Stimulated activated CD4-positive, alpha-beta T cell treated with anti-CD3 and anti-CD28 coated beads, Interleukin-4, amount 100 ng/mL, for 4 hours (primary cell): ENCODE measurements around the gene KRTAP20-2.

Experiments used
- DNase-seq, 2 experiments: peaks; one replicate each; pipeline ENCODE4 v3.0.0-alpha.2; 2020

KRTAP20-2 gene

GRCh38 chr21:30634906-30635305 is at the start of gene KRTAP20-2:
Gene KRTAP20-2 (plus strand): TSS chr21:30635206. CDS start chr21:30635264, 58 bp downstream.
- no peak for DNase-seq

- no peak for DNase-seq
These were observed 44.7 kb upstream of the KRTAP20-2 start, which contains the start of gene KRTAP22-2 for GRCh38 chr21:30590297-30590696. Gene KRTAP22-2 (minus strand): TSS chr21:30590397.

DNA sequence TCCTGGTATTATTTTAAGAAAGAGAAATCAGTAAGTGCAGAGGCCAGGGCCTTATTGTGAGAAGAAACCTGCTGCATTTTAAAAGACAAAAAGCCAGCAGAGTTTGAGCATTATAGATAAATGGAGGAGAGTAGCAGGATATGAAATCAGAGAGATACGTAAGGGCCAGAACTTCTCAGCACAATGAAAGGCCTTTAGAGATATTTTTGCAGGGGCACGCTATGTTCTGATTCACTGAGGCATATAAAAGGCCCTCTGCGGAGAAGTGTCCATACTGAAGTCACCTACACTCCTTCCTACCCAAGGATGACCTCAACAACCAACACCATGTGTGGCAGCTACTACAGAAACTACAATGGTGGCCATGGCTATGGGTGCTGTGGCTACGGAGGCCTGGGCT is 42.9 kb upstream of the KRTAP20-2 start, which contains the start of gene KRTAP6-3:
Gene KRTAP6-3 (plus strand): TSS at position 301 of the 400 bp plus-strand sequence. CDS start 6 bp downstream, at position 307.
- DNase-seq: no peak

DNA sequence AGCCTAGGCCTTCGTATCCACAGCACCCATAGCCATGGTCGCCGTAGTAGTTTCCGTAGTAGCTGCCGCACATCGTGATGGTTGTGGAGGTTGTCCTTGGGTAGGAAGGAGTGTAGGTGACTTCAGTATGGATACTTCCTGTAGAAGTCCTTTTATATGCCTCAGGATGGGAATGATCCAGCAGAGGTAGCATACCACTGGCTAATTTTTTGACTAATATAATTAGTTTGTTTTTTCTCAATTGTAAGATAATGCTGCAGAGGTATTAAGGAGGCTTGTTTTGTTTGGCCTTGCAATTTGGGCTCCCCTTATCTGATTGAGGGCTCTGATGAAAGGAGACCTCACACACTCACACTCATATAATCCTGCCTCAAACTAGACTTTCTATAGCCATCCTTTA is 36.2 kb upstream of the KRTAP20-2 start, which contains the start of gene KRTAP6-2:
Gene KRTAP6-2 (minus strand): TSS at position 101 of the 400 bp plus-strand sequence. CDS start 28 bp downstream, at position 73.
- DNase-seq: no peak

GRCh38 chr21:30600787-30601186 is 34.2 kb upstream of the KRTAP20-2 start, which contains the start of gene KRTAP22-1:
Gene KRTAP22-1 (plus strand): TSS chr21:30601087.
- no peak for DNase-seq

DNA sequence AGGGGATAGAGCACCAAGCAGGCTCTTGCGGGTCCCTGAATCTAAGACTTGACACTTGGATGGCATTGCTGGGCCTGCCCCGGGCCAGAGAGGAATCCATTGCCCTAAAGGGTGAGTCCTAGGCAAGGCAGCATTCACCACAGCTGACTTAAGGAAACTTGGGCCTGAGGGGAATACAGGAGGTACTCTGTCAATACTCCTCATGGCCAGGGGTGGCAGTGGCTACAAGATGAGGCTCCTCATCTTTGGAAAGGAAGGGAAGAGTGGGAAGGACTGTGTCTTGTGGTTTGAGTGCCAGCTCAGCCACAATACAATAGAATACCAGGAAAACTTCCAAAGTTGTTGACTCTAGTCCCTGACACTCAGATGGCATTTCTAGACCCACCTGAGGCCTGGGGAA is 29.0 kb upstream of the KRTAP20-2 start:
- no peak for DNase-seq

- no peak for DNase-seq
These were observed 22.9 kb upstream of the KRTAP20-2 start for GRCh38 chr21:30612132-30612531.

DNA sequence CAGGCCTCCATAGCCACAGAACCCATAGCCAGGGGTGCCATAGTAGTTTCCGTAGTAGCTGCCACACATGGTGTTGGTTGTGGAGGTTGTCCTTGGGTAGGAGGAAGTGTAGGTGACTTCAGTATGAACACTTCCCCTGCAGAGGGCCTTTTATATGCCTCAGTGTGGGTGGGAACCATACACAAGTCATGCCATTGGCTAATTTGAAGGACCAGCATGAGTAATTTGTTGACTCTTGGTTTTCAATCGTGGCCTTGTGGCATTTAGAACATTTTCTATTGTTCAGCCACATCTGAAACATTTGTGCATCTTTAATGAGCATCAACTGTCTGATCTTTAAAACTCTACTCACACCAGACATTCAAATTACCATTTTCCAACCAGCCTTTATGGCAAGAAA is 21.2 kb upstream of the KRTAP20-2 start, which contains the start of gene KRTAP6-1:
Gene KRTAP6-1 (minus strand): TSS at position 95 of the 400 bp plus-strand sequence. CDS start 26 bp downstream, at position 69.
- no peak for DNase-seq

DNA sequence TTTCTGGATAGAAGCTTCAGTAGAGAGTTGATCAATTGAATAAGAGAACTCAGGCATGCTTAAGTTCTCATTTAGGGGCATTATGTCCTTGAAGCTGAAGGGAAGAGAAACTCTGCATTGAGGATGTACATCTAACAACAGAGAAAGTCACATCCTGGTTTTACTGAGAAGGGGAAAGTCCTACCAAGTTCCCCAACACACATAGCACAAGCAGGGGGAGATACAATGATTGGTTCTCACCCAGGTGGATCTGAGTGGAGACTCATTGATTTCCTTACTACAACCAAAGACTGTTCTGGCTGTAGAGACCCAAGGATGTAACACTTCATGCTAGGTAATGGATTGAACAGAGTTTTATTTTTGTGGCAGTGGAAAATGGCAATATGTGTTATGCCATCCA is 19.8 kb upstream of the KRTAP20-2 start:
- no peak for DNase-seq

DNA sequence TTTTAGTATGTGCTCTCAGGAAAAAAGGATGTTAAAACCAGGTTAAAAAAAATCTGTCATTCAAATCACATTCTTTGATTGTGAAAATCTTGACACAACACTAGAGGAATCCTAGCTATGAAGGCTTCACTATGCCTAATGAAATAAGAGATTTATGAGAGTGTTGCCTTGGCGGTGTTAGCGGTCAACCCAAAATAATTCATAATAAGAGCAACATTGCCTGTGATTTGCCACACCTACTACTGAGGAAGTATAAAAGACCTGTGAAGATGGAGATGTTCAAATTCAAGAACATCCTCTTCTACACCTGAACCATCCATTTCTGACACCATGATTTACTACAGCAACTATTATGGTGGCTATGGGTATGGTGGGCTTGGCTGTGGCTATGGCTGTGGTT is 18.9 kb upstream of the KRTAP20-2 start, which contains the start of gene KRTAP20-1:
Gene KRTAP20-1 (plus strand): TSS at position 301 of the 400 bp plus-strand sequence. CDS start 30 bp downstream, at position 331.
- no peak for DNase-seq

GRCh38 chr21:30620080-30620479 is 14.9 kb upstream of the KRTAP20-2 start:
- no peak for DNase-seq

DNA sequence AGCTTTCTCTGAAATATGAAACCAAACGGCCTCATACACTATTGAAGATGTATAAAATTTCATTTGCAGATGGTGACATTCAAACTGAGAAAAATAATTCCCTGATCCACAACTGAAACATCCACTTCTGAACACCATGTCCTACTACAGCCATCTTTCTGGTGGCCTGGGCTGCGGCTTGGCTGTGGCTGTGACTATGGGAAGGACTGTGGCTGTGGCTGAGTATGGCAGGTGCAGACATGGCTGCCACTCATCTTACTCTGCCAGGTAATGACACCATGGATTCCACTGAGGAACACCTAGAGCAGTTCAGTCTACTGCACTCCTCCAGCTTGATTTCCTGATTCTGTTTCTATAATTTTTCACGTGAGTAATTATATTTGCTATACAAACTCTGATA is 14.5 kb upstream of the KRTAP20-2 start, which contains the start of gene KRTAP20-4:
Gene KRTAP20-4 (plus strand): TSS at position 106 of the 400 bp plus-strand sequence.
- no peak for DNase-seq

GRCh38 chr21:30623362-30623761 is 11.6 kb upstream of the KRTAP20-2 start:
- no peak for DNase-seq

- DNase-seq: no peak
These were observed 9.4 kb upstream of the KRTAP20-2 start for GRCh38 chr21:30625449-30626165.

DNA sequence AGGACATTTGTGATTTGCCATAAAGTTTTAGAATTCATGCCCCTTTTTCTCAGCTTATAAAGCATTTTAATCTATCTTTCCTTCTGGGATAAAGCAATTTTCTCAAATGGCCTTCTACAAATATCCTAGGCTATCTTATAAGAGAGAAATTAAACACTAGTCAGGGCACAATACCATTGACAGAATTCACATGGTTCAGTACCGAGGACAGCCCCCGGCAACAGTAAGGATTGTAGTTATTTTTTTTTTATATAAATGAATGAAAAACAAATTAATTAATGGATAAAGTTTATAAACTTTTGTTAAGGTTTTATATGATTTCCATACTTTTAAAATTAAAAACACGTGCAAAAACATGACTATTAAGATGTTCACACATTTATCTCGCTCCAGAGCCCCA is 6.9 kb upstream of the KRTAP20-2 start:
- DNase-seq: no peak

GRCh38 chr21:30629200-30629599 is 5.8 kb upstream of the KRTAP20-2 start:
- no peak for DNase-seq

- no peak for DNase-seq
These were observed 3.7 kb downstream of the KRTAP20-2 start for GRCh38 chr21:30638686-30639085.

DNA sequence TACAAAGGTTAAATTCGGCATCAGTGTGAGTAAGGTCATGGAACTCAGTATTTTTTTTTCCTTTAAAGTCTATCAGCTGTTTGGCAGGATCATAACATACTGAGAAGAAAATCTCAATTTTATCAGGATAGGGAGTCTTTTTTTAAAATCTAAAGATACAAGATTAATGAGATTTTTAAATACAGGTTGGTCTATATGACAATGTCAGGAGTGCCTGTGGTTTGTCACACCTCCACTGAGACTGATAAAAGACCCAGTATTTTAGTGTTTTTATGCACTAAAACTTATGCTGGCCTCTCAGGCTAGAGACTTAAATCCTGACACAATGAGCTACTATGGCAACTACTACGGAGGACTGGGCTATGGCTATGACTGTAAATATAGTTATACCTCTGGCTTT is 7.6 kb downstream of the KRTAP20-2 start, which contains the start of gene KRTAP20-3:
Gene KRTAP20-3 (plus strand): TSS at position 301 of the 400 bp plus-strand sequence.
- no peak for DNase-seq

- no peak for DNase-seq
These were observed 12.0 kb downstream of the KRTAP20-2 start for GRCh38 chr21:30646904-30647414.

DNA sequence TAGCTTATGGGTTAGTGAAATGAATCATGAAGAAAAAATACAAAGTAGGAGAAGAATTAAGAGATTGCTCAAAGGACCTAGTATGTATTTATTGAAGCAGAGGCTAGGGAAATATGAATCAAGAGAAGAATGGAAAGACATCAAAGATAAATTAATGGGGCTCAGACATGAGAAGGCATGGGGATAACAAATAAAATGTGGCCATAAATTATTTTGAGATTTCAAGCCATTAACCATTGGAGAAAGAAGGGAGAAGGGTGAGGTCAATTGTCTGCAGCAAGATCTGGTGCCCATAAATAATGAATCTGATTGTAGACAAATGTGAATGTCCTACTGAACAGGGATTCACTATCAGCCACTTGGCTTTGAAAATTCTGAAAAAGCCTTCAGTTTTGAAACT is 17.9 kb downstream of the KRTAP20-2 start:
- no peak for DNase-seq

GRCh38 chr21:30668776-30669175 is 33.8 kb downstream of the KRTAP20-2 start:
- no peak for DNase-seq

DNA sequence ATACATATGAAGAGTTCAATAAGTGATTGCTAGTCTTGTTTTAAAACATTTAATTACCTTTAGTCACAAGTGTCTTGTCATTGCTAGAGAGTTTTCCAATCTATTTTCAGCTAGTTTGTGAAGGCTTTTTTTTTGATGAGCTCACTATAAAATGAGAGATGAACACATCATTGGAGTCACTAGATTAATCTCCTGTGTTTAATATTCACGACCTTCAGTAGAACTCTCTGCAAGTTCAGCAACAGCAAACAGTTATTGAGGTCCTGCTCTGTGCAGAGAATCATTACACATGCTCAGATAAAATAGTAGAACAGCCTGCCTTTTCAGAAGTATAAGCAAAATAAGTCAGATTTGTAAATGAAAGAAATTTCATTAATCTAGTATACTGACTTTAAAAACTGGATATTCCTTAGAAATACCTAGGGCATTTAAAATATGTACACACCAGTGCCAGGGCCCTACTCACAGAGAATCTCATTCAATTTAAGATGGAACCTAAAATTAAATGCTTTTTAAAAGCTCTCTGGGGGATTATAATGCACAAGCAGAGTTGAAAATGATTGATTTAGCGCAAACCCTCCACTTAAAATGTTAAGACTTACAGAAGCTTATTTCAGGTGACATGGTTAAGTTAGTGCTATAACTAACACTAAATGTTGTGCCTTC is 38.1 kb downstream of the KRTAP20-2 start:
- no peak for DNase-seq

GRCh38 chr21:30674312-30674711 is 39.3 kb downstream of the KRTAP20-2 start:
- no peak for DNase-seq
